ENCODE measurements around the gene DYNLRB2.

DNA sequence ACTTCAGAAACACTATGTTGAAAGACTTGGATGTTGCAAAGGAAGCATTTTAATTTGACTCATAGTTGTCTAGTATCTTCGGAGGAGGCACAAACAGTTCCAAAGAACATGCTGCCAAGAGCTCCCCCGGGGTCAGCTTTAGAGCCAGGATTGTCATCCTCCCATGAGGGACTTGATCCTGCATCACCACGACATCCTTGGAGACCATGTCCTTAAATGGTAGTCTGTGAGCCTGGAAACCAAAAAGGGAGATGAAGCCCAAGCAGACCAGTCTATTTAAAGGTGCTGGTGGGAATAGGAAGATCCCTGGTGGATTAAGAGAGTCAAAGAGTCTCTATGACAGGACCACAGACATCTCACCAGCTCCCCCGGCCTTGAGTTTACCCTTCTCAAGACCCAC, 33.3 kb upstream of the DYNLRB2 start:
- TF ChIP-seq, protein P1, sequence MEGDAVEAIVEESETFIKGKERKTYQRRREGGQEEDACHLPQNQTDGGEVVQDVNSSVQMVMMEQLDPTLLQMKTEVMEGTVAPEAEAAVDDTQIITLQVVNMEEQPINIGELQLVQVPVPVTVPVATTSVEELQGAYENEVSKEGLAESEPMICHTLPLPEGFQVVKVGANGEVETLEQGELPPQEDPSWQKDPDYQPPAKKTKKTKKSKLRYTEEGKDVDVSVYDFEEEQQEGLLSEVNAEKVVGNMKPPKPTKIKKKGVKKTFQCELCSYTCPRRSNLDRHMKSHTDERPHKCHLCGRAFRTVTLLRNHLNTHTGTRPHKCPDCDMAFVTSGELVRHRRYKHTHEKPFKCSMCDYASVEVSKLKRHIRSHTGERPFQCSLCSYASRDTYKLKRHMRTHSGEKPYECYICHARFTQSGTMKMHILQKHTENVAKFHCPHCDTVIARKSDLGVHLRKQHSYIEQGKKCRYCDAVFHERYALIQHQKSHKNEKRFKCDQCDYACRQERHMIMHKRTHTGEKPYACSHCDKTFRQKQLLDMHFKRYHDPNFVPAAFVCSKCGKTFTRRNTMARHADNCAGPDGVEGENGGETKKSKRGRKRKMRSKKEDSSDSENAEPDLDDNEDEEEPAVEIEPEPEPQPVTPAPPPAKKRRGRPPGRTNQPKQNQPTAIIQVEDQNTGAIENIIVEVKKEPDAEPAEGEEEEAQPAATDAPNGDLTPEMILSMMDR (IDR thresholded peaks at IDR 0.05) = no peak
- TF ChIP-seq SMC3 (IDR thresholded peaks at IDR 0.05; ENCODE audit: low read depth, low read length) = no peak
- TF ChIP-seq, protein P2, sequence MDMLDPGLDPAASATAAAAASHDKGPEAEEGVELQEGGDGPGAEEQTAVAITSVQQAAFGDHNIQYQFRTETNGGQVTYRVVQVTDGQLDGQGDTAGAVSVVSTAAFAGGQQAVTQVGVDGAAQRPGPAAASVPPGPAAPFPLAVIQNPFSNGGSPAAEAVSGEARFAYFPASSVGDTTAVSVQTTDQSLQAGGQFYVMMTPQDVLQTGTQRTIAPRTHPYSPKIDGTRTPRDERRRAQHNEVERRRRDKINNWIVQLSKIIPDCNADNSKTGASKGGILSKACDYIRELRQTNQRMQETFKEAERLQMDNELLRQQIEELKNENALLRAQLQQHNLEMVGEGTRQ (IDR thresholded peaks at IDR 0.05; ENCODE audit: borderline replicate concordance, low read depth, low read length) = no peak
- no peak for TF ChIP-seq POLR2AphosphoS5 (IDR thresholded peaks at IDR 0.05; ENCODE audit: low read depth, low read length)

Measured in SK-N-SH (cell line).